HG03045 (cell line): Measurements from ENCODE around the gene SMIM38.

Experiments
- ATAC-seq: cut with Tn5 transposase; IDR thresholded peaks from one replicate; pipeline ENCODE4 v1.9.1; 2021; ENCODE audit warnings: mild to moderate bottlenecking, moderate library complexity; ENCODE audit not compliant: unreplicated experiment

Gene SMIM38

GRCh38 chr11:69174841-69175240 is 19.1 kb downstream of the SMIM38 start:
- ATAC-seq: no peak

GRCh38 chr11:69178819-69179482 is 23.2 kb downstream of the SMIM38 start:
- no peak for ATAC-seq

- ATAC-seq: no peak
Observed at GRCh38 chr11:69180226-69180625, 24.5 kb downstream of the SMIM38 start.

- ATAC-seq: no peak
Observed at GRCh38 chr11:69180726-69181125, 25.0 kb downstream of the SMIM38 start.

GRCh38 chr11:69183613-69184012 is 27.9 kb downstream of the SMIM38 start:
- no peak for ATAC-seq

GRCh38 chr11:69186316-69187260 is 30.9 kb downstream of the SMIM38 start:
- no peak for ATAC-seq

- ATAC-seq: no peak
Observed at GRCh38 chr11:69187540-69188065, 31.9 kb downstream of the SMIM38 start.

GRCh38 chr11:69189059-69189458 is 33.3 kb downstream of the SMIM38 start:
- ATAC-seq: no peak

- ATAC-seq: no peak
Observed at GRCh38 chr11:69190796-69191536, 35.2 kb downstream of the SMIM38 start.

GRCh38 chr11:69192301-69192721 is 36.6 kb downstream of the SMIM38 start:
- ATAC-seq: no peak

- no peak for ATAC-seq
Observed at GRCh38 chr11:69193151-69193550, 37.4 kb downstream of the SMIM38 start.

- no peak for ATAC-seq
Observed at GRCh38 chr11:69193629-69194028, 37.9 kb downstream of the SMIM38 start.

- ATAC-seq: no peak
Observed at GRCh38 chr11:69194396-69194795, 38.7 kb downstream of the SMIM38 start.

GRCh38 chr11:69194956-69195355 is 39.2 kb downstream of the SMIM38 start:
- no peak for ATAC-seq

GRCh38 chr11:69195824-69196782 is 40.4 kb downstream of the SMIM38 start:
- no peak for ATAC-seq

- ATAC-seq: no peak
Observed at GRCh38 chr11:69196783-69197169, 41.0 kb downstream of the SMIM38 start.

- ATAC-seq: no peak
Observed at GRCh38 chr11:69198891-69199582, 43.3 kb downstream of the SMIM38 start.

- no peak for ATAC-seq
Observed at GRCh38 chr11:69199583-69200315, 44.0 kb downstream of the SMIM38 start.
